IMR-90 (cell line): ENCODE results near the gene NACA. TPM values are rescaled to one million over a fixed set of nuclear protein-coding genes. Genes with fewer than 3 reads are reported as not detected.

Experiments used
- ATAC-seq: fragments of 200-7000 bp; cut with Tn5 transposase; 2 replicates; pipeline ENCODE4 v1.9.1; 2020; ENCODE audit warnings: low read depth, mild to moderate bottlenecking, moderate library complexity
- BruUV-seq: library from RNA; stranded (reverse); fragments of 400-500 nt; replicated peaks from 2 replicates; lab custom pipeline; 2021; lab: Mats Ljungman, UMichigan
- CTCF ChIA-PET: fragments of 300-600 bp; formaldehyde crosslinking; extraction: SDS; loops from one replicate; lab custom pipeline; 2021; ENCODE audit warnings: antibody characterized with exemption; lab: Yijun Ruan, JAX
- POLR2A ChIA-PET: fragments of 300-600 bp; sonication (Branson Sonifier 250); formaldehyde crosslinking; loops from one replicate; lab custom pipeline; 2022; ENCODE audit warnings: antibody characterized with exemption; ENCODE audit not compliant: unreplicated experiment; lab: Charles Lee
- DNase-seq: peaks from one replicate; pipeline ENCODE4 v3.0.0; 2013
- H2AFZ ChIP-seq: replicated peaks from 2 replicates; pipeline ENCODE3; 2013; ENCODE audit warnings: low read length, mild to moderate bottlenecking; ENCODE audit not compliant: poor library complexity
- H2AK5ac ChIP-seq: 2 replicates; pipeline ENCODE4 v1.6.1; 2013; ENCODE audit warnings: low read depth, low read length, inconsistent platforms
- H2AK9ac ChIP-seq: replicated peaks from 2 replicates; pipeline ENCODE3; 2013; ENCODE audit warnings: mild to moderate bottlenecking, low read depth, low read length, moderate library complexity; ENCODE audit not compliant: poor library complexity
- H2BK120ac ChIP-seq: 2 replicates; pipeline ENCODE4 v1.6.1; 2013; ENCODE audit warnings: low read depth, low read length, inconsistent platforms
- H2BK15ac ChIP-seq: 3 replicates; pipeline ENCODE4 v1.6.1; 2013; ENCODE audit warnings: low read depth, low read length, inconsistent platforms
- H2BK20ac ChIP-seq: 2 replicates; pipeline ENCODE4 v1.6.1; 2013; ENCODE audit warnings: low read depth, mild to moderate bottlenecking, inconsistent platforms, low read length, moderate library complexity
- H2BK5ac ChIP-seq: 2 replicates; pipeline ENCODE4 v1.6.1; 2013; ENCODE audit warnings: mild to moderate bottlenecking, low read depth, low read length, inconsistent platforms; ENCODE audit not compliant: poor library complexity, severe bottlenecking
- H3K14ac ChIP-seq: replicated peaks from 2 replicates; pipeline ENCODE4 v1.6.1; 2013; ENCODE audit warnings: low read depth, low read length, inconsistent platforms
- H3K18ac ChIP-seq: 2 replicates; pipeline ENCODE4 v1.6.1; 2013; ENCODE audit warnings: low read depth, low read length, control low read depth
- H3K23ac ChIP-seq: 2 replicates; pipeline ENCODE4 v1.6.1; 2013; ENCODE audit warnings: low read depth, low read length, inconsistent platforms
- H3K27ac ChIP-seq: 2 replicates; pipeline ENCODE4 v1.5.1; 2013; ENCODE audit warnings: mild to moderate bottlenecking, control low read depth, low read length; ENCODE audit not compliant: insufficient read depth
- H3K27me3 ChIP-seq: 2 replicates; pipeline ENCODE4 v1.6.1; 2013; ENCODE audit warnings: low read length; ENCODE audit not compliant: control insufficient read depth, insufficient read depth
- H3K36me3 ChIP-seq: 2 replicates; pipeline ENCODE4 v1.6.1; 2013; ENCODE audit warnings: low read length, mixed read lengths; ENCODE audit not compliant: control insufficient read depth, insufficient read depth
- H3K4ac ChIP-seq: 2 replicates; pipeline ENCODE4 v1.6.1; 2013; ENCODE audit warnings: low read depth, low read length, inconsistent platforms
- H3K4me1 ChIP-seq: 2 replicates; pipeline ENCODE4 v1.6.1; 2013; ENCODE audit warnings: low read length, mixed read lengths; ENCODE audit not compliant: control insufficient read depth, insufficient read depth
- H3K4me2 ChIP-seq: 2 replicates; pipeline ENCODE4 v1.6.1; 2013; ENCODE audit warnings: low read depth, mild to moderate bottlenecking, control low read depth, low read length, moderate library complexity
- H3K4me3 ChIP-seq: 2 replicates; pipeline ENCODE4 v1.5.1; 2013; ENCODE audit warnings: low read depth, mild to moderate bottlenecking, control low read depth, low read length, moderate library complexity; ENCODE audit not compliant: insufficient read depth
- H3K56ac ChIP-seq: 2 replicates; pipeline ENCODE4 v1.6.1; 2013; ENCODE audit warnings: low read length, inconsistent platforms; ENCODE audit not compliant: insufficient read depth; ENCODE audit errors: extremely low read depth
- H3K79me1 ChIP-seq, 2 experiments: 2 replicates each; pipeline ENCODE4 v1.6.1; 2013; ENCODE audit warnings: low read length in 2 of 2, inconsistent platforms in 1 of 2, low read depth in 1 of 2
- H3K9ac ChIP-seq: 2 replicates; pipeline ENCODE4 v1.6.1; 2013; ENCODE audit warnings: low read depth, low read length, control low read depth
- H3K9me1 ChIP-seq: 2 replicates; pipeline ENCODE4 v1.6.1; 2013; ENCODE audit warnings: low read length, inconsistent platforms; ENCODE audit not compliant: insufficient read depth
- H3K9me3 ChIP-seq: 2 replicates; pipeline ENCODE4 v1.6.1; 2013; ENCODE audit warnings: low read length; ENCODE audit not compliant: control insufficient read depth, insufficient read depth
- H4K20me1 ChIP-seq: 2 replicates; pipeline ENCODE4 v1.6.1; 2013; ENCODE audit warnings: low read length, inconsistent platforms; ENCODE audit not compliant: insufficient read depth
- H4K5ac ChIP-seq: 2 replicates; pipeline ENCODE4 v1.6.1; 2013; ENCODE audit warnings: mild to moderate bottlenecking, low read depth, low read length, control low read depth
- H4K8ac ChIP-seq, 2 experiments: 2 replicates each; pipeline ENCODE4 v1.6.1; 2013; ENCODE audit warnings: low read depth in 2 of 2, low read length in 2 of 2, control low read depth in 1 of 2, inconsistent platforms in 1 of 2
- H4K91ac ChIP-seq: 2 replicates; pipeline ENCODE4 v1.6.1; 2013; ENCODE audit warnings: low read depth, low read length, inconsistent platforms; ENCODE audit not compliant: insufficient read depth
- BHLHE40 ChIP-seq: fragments of 150-350 bp; IDR thresholded peaks from 2 replicates; pipeline ENCODE4 v1.6.1; 2016; ENCODE audit warnings: mild to moderate bottlenecking, low read depth, low read length
- MAFK ChIP-seq: IDR thresholded peaks from 2 replicates; pipeline ENCODE4 v1.6.1; 2012; ENCODE audit warnings: low read depth, low read length, improper control_type of control experiment
- WGBS, 2 experiments: methylation state at CpG; one replicate each; pipeline versions ENCODE4 v1.1.5 to v1.1.7; 2013; ENCODE audit warnings: missing lambda C conversion rate in 2 of 2; ENCODE audit not compliant: insufficient read length in 1 of 2; ENCODE audit errors: extremely low coverage in 2 of 2; 5-methylcytosine and 5-hydroxymethylcytosine counted together
- dilution Hi-C: fragments of 300-500 bp; cut with HindIII; formaldehyde crosslinking; loops from one replicate; pipeline ENCODE4 v1.14.3; 2018; ENCODE audit warnings: low sequenced_read_pairs; ENCODE audit not compliant: unreplicated experiment
- in situ Hi-C: fragments of 300-500 bp; cut with MboI; formaldehyde crosslinking; loops from 3 replicates; pipeline ENCODE4 v1.14.3; 2019; ENCODE audit warnings: low sequenced_read_pairs, inconsistent platforms, mixed read lengths
- intact Hi-C: fragments of 100-400 bp; cut with micrococcal nuclease; formaldehyde crosslinking; loops from 2 replicates; pipeline ENCODE4 v1.10.0; 2022
- polyA plus RNA-seq, 3 experiments: library from polyadenylated mRNA; depleted of rRNA; stranded (reverse); fragments of >200 nt; gene quantifications; 2 replicates each; pipeline ENCODE4 v1.2.3, GENCODE V29; 2012; ENCODE audit warnings: low replicate concordance in 1 of 3
- total RNA-seq: library from RNA; depleted of rRNA; stranded (reverse); fragments of >200 nt; gene quantifications from 2 replicates; pipeline ENCODE4 v1.2.3, GENCODE V29; 2012

Gene NACA
- total and polyA plus RNA-seq, 2 of the 4 experiments (the other 2 are of a cell fraction), result 662 to 1,223 TPM

- no peak overlapping the region for H3K23ac ChIP-seq
- DNase-seq (no peak), ATAC-seq (no peak)
- no peak overlapping the region for H3K18ac ChIP-seq
- no peak overlapping the region for H3K4ac ChIP-seq
- dilution Hi-C loops (no loop called here), in situ Hi-C loops (no loop called here), intact Hi-C loops (no loop called here)
- H3K27ac ChIP-seq, result no peak overlapping the region
- H2AFZ ChIP-seq, result no peak overlapping the region
- ChIA-PET CTCF (no interaction called here), POLR2A (no interaction called here)
- H2AK5ac ChIP-seq, result no peak overlapping the region
- no peak overlapping the region for H4K8ac ChIP-seq
- H2BK15ac ChIP-seq, result no peak overlapping the region
- no TSS peak for BruUV-seq
- no peaks in the 10 kb centered on the region for H3K4me1 ChIP-seq
- no peak overlapping the region for H2AK9ac ChIP-seq
- H2BK120ac ChIP-seq, result no peak overlapping the region
- H4K5ac ChIP-seq, result no peak overlapping the region
- H3K14ac ChIP-seq, result no peak overlapping the region
- peaks cover 0 to 5% of the 10 kb centered on the region in 2 experiments; a peak in 2 of 4 replicates for H3K79me1 ChIP-seq
- no peak overlapping the region for H2BK20ac ChIP-seq
- no peak overlapping the region for H3K4me3 ChIP-seq
- H3K56ac ChIP-seq, result no peak overlapping the region
- H4K20me1 ChIP-seq, result no peaks in the 10 kb centered on the region
- 0 out of 2 replicates have a peak, but pooled peaks cover 2% of the 10 kb centered on the region for H3K9me1 ChIP-seq
- H3K36me3 ChIP-seq, result peaks cover 2% of the 10 kb centered on the region; the same call in 1 of the 2 replicates
- no peak overlapping the region for H3K4me2 ChIP-seq
- H3K27me3 ChIP-seq, result no peaks in the 10 kb centered on the region
- H3K9ac ChIP-seq, result no peak overlapping the region
- no peaks in the 10 kb centered on the region for H3K9me3 ChIP-seq
- H4K91ac ChIP-seq, result no peak overlapping the region
- WGBS, 2 experiments, result no CpG with 5 or more reads among the region's 2 CpGs
- TF ChIP-seq BHLHE40 (no peak), MAFK (no peak)
- no peak overlapping the region for H2BK5ac ChIP-seq
Measured at GRCh38 chr12:56749359-56749758, 24.3 kb upstream of the NACA start.
